Bronchial epithelial cell (primary cell): ENCODE measurements around the gene KIAA1191. TPM values are rescaled to one million over a fixed set of nuclear protein-coding genes. Genes with fewer than 3 reads are reported as not detected.
"Not testable (repeated sequence)": the region's sequence is repeated elsewhere in the genome, so short reads cannot be mapped to it uniquely, and the experiment has no call there.

Experiments used
- DNase-seq: peaks from one replicate; pipeline ENCODE4 v3.0.0-alpha.2; 2010; ENCODE audit warnings: low read depth
- FAIRE-seq: peaks from 2 replicates; lab custom pipeline; 2011; peaks lifted over from hg19 to GRCh38; lab: Jason Lieb, UNC
- H3K27me3 ChIP-seq: 2 replicates; pipeline ENCODE4 v1.5.1; 2011; ENCODE audit warnings: low read length; ENCODE audit not compliant: control insufficient read depth, insufficient read depth
- H3K36me3 ChIP-seq: 2 replicates; pipeline ENCODE4 v1.5.1; 2011; ENCODE audit warnings: low read length; ENCODE audit not compliant: control insufficient read depth, insufficient read depth
- H3K4me3 ChIP-seq: 2 replicates; pipeline ENCODE4 v1.5.1; 2011; ENCODE audit warnings: mild to moderate bottlenecking, low read depth, low read length, control low read depth
- total RNA-seq: library from RNA; depleted of rRNA; stranded (reverse); fragments of >200 nt; gene quantifications from 2 replicates; pipeline ENCODE4 v1.2.1, GENCODE V29; 2014
- TF ChIP-seq, protein P1 (sequence below): IDR thresholded peaks from 2 replicates; pipeline ENCODE4 v1.5.1; 2011; ENCODE audit warnings: mild to moderate bottlenecking, moderate library complexity, low read length, control low read depth, inconsistent platforms; ENCODE audit not compliant: insufficient read depth, severe bottlenecking

The KIAA1191 gene
- total RNA-seq, 1 donor from 2014 or later, result 54.2 TPM

DNA sequence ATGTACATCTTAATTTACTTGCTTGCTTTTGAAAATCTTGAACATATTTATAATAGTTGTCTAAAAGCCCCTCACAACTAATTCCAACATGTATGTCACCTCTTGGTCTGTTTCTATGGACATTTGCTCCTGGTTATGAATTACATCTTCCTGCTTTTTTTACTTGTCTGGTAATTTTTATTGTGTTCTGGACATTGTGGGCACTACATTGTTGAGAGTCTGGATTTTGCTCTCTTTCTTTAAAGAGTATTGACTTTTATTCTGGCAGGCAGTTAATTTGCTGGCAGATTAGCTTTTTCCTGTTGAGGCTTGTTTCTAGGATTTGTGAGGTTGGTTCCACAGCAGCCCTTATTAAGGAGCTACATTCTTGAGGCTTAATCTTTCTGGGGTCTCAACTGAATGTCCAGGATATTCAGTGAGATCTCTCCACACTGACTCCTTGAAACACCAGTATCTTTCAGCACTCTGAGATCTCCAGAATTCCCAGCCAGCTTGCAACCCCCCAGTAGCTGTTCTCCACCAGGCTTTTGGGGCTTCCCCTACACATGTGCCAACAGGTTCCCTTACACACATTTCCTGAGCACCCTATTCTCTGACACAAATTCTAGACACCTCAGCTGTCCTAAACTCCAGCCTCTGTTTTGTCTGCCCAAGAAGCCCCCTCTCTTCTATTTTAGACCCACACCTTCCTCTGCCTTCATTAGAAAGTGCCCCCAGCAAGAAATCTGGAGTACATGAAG lies 27.4 kb downstream of the KIAA1191 start:
- no peak for FAIRE-seq
- peak; percentile 55 for DNase-seq
- TF ChIP-seq, protein P1, sequence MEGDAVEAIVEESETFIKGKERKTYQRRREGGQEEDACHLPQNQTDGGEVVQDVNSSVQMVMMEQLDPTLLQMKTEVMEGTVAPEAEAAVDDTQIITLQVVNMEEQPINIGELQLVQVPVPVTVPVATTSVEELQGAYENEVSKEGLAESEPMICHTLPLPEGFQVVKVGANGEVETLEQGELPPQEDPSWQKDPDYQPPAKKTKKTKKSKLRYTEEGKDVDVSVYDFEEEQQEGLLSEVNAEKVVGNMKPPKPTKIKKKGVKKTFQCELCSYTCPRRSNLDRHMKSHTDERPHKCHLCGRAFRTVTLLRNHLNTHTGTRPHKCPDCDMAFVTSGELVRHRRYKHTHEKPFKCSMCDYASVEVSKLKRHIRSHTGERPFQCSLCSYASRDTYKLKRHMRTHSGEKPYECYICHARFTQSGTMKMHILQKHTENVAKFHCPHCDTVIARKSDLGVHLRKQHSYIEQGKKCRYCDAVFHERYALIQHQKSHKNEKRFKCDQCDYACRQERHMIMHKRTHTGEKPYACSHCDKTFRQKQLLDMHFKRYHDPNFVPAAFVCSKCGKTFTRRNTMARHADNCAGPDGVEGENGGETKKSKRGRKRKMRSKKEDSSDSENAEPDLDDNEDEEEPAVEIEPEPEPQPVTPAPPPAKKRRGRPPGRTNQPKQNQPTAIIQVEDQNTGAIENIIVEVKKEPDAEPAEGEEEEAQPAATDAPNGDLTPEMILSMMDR, result no peak
- H3K36me3 ChIP-seq, result no peaks in the 10 kb centered on the region
- H3K4me3 ChIP-seq, result no peak overlapping the region
- H3K27me3 ChIP-seq, result no peaks in the 10 kb centered on the region

DNA sequence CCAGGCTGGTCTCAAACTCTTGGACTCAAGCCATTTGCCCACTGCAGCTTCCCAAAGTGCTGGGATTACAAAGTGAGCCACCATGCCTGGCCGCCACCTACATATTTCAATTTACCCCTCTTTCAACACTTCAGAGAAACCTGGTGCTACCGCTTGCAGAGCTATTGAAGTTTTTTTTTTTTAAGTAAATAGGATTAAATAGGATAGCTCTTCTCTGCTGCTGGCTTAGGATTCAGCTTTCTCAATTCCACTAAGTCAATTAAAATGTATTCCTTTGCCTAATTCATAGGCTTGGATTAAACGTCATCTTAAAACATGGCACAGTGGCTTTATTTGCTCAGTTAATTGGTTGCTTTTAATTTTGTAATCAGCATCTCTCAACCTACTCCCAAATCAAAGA lies 41.0 kb downstream of the KIAA1191 start:
- FAIRE-seq (no peak), DNase-seq (no peak)
- TF ChIP-seq, protein P1, result no peak
- Histone ChIP-seq H3K4me3 (no peak overlapping the region), H3K27me3 (no peaks in the 10 kb centered on the region), H3K36me3 (no peaks in the 10 kb centered on the region)

GRCh38 chr5:176319827-176320554 lies 41.6 kb downstream of the KIAA1191 start:
- no peak overlapping the region for H3K4me3 ChIP-seq
- TF ChIP-seq, protein P1, result peak; percentile 9
- DNase-seq, result peak; percentile 26
- no peaks in the 10 kb centered on the region for H3K27me3 ChIP-seq
- no peaks in the 10 kb centered on the region for H3K36me3 ChIP-seq
- FAIRE-seq, result no peak

DNA sequence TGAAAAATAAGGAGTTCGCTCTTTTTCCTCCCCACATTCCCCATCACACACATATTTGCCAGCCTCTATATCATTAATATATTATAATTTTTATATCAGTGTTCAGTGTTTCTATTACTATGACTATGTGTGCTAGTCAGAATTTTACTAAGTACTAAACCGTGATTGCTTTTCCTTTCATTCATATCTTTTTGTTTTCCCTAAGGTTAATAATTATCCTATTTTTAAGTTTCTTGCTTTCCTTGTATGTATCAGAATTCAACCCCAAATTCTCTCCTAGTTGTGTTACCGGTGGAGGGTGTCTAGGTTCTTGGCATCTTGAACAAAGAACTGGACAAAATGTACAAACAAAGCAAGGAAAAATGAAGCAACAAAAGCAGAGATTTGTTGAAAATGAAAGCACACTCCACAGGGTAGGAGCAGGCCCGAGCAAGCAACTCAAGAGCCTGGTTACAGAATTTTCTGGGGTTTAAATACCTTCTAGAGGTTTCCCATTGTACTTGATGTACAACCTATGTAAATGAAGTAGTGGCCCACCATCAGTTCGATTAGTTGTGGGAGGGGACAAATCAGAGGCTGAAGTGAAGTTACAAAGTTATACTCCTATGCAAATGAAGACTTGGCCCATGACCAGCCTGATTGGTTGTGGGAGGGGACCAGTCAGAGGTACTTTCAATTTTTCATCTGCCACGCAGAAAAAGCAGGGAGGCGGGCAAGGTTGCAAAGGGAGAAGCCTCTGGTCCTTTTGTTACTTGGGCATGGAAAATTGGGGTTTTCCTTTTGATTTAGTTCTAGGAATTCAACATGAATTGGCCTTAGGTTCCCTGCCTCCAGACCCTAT lies 43.8 kb downstream of the KIAA1191 start:
- no peak overlapping the region for H3K4me3 ChIP-seq

DNA sequence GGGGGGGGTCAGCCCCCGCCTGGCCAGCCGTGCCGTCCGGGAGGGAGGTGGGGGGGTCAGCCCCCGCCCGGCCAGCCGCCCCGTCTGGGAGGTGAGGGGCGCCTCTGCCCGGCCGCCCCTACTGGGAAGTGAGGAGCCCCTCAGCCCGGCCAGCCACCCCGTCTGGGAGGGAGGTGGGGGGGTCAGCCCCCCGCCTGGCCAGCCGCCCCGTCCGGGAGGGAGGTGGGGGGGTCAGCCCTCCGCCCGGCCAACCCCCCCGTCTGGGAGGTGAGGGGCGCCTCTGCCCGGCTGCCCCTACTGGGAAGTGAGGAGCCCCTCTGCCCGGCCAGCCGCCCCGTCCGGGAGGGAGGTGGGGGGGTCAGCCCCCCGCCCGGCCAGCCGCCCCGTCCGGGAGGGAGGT lies 56.2 kb downstream of the KIAA1191 start:
- not testable (repeated sequence) for DNase-seq, H3K36me3 ChIP-seq, FAIRE-seq, H3K27me3 ChIP-seq, H3K4me3 ChIP-seq

More for the DNA sequence above, 43.8 kb downstream of the KIAA1191 start:
- TF ChIP-seq, protein P1, result no peak
- Histone ChIP-seq H3K27me3 (no peaks in the 10 kb centered on the region), H3K36me3 (no peaks in the 10 kb centered on the region)
- FAIRE-seq (no peak), DNase-seq (peak; percentile 3)

Other genes starting within 250 kb of the KIAA1191 start
- gene SIMC1, start 123.3 kb downstream of the KIAA1191 start, total RNA-seq, result 1.3 and 2.4 TPM in 2 replicates
- gene ARL10, start 3.7 kb upstream of the KIAA1191 start, total RNA-seq, result 4.2 and 5.2 TPM in 2 replicates
- 29.3 and 36.1 TPM in 2 replicates for gene NOP16, start 26.8 kb upstream of the KIAA1191 start, total RNA-seq
- gene HIGD2A, start 27.0 kb upstream of the KIAA1191 start, total RNA-seq, result 20.8 and 22.7 TPM in 2 replicates
- gene CLTB, start 54.8 kb upstream of the KIAA1191 start, total RNA-seq, result 241 and 381 TPM in 2 replicates
- gene FAF2, start 86.6 kb upstream of the KIAA1191 start, total RNA-seq, result 34.8 and 46.9 TPM in 2 replicates
- gene RNF44, start 175.6 kb upstream of the KIAA1191 start, total RNA-seq, result 2.1 and 3.6 TPM in 2 replicates
- under 0.01 TPM in 2 replicates for gene CDHR2, start 187.6 kb upstream of the KIAA1191 start, total RNA-seq
- 1.6 and 2.8 TPM in 2 replicates for gene GPRIN1, start 248.4 kb upstream of the KIAA1191 start, total RNA-seq